DOHH2 (cell line): Measurements from ENCODE around the gene ARHGAP20.

ENCODE experiments used
- H3F3A ChIP-seq: fragments of 200-600 bp; sonication (generic), shearing (Covaris generic); 2 replicates; pipeline ENCODE4 v1.6.0; 2016; ENCODE audit warnings: antibody characterized with exemption, mild to moderate bottlenecking; ENCODE audit not compliant: control insufficient read depth, insufficient read depth
- H3K27ac ChIP-seq: fragments of 200-600 bp; sonication (generic); 2 replicates; pipeline ENCODE4 v1.5.1; 2014; ENCODE audit warnings: low read depth, mild to moderate bottlenecking, low read length, moderate library complexity
- H3K27me3 ChIP-seq: fragments of 200-600 bp; sonication (generic); 2 replicates; pipeline ENCODE4 v1.6.1; 2014; ENCODE audit warnings: mild to moderate bottlenecking, low read length, mixed read lengths; ENCODE audit not compliant: control insufficient read depth
- H3K36me3 ChIP-seq: fragments of 200-600 bp; sonication (generic); 2 replicates; pipeline ENCODE4 v1.6.1; 2014; ENCODE audit warnings: mild to moderate bottlenecking, low read length, moderate library complexity, mixed read lengths; ENCODE audit not compliant: control insufficient read depth
- H3K4me1 ChIP-seq: fragments of 200-600 bp; sonication (generic); 2 replicates; pipeline ENCODE4 v1.6.1; 2014; ENCODE audit warnings: mild to moderate bottlenecking, low read length, mixed read lengths; ENCODE audit not compliant: control insufficient read depth
- H3K4me2 ChIP-seq: fragments of 200-600 bp; sonication (generic); 2 replicates; pipeline ENCODE4 v1.6.0; 2014; ENCODE audit warnings: mild to moderate bottlenecking, low read length, moderate library complexity
- H3K4me3 ChIP-seq: fragments of 200-600 bp; sonication (generic); 2 replicates; pipeline ENCODE4 v1.5.1; 2014; ENCODE audit warnings: mild to moderate bottlenecking, low read length, mixed read lengths
- H3K79me2 ChIP-seq: fragments of 200-600 bp; sonication (generic); 2 replicates; pipeline ENCODE4 v1.6.1; 2014; ENCODE audit warnings: mild to moderate bottlenecking, low read length, mixed read lengths; ENCODE audit not compliant: control insufficient read depth
- H3K9me2 ChIP-seq: fragments of 200-600 bp; sonication (generic); replicated peaks from 2 replicates; pipeline ENCODE4 v1.6.1; 2014; ENCODE audit warnings: mild to moderate bottlenecking, low read length, mixed read lengths; ENCODE audit not compliant: control insufficient read depth
- H3K9me3 ChIP-seq: fragments of 200-600 bp; sonication (generic); 2 replicates; pipeline ENCODE4 v1.6.1; 2014; ENCODE audit warnings: antibody characterized with exemption, low read length, mixed read lengths; ENCODE audit not compliant: control insufficient read depth, insufficient read depth
- H4K20me1 ChIP-seq: fragments of 200-600 bp; sonication (generic); 2 replicates; pipeline ENCODE4 v1.6.0; 2014; ENCODE audit warnings: low read depth, mild to moderate bottlenecking, antibody characterized with exemption, low read length, moderate library complexity; ENCODE audit not compliant: control insufficient read depth, insufficient read depth
- CTCF ChIP-seq: fragments of 200-600 bp; sonication (generic); IDR thresholded peaks from one replicate; pipeline ENCODE4 v1.5.1; 2014; ENCODE audit warnings: antibody characterized with exemption, mild to moderate bottlenecking, low read depth, low read length; ENCODE audit not compliant: poor library complexity, severe bottlenecking
- EZH2phosphoT487 ChIP-seq: fragments of 200-600 bp; sonication (generic); IDR thresholded peaks from 2 replicates; pipeline ENCODE4 v1.6.1; 2017; ENCODE audit warnings: borderline replicate concordance, mild to moderate bottlenecking, antibody characterized with exemption, low read length, moderate library complexity, mixed read lengths

Gene ARHGAP20

GRCh38 chr11:110710628-110711381 is 1.4 kb downstream of the ARHGAP20 start:
- no peak for TF ChIP-seq CTCF
- peak; percentile 28; the same call in 1 of the 2 replicates for TF ChIP-seq EZH2phosphoT487
- H3K36me3 ChIP-seq = no peaks in the 10 kb centered on the region
- H4K20me1 ChIP-seq = no peaks in the 10 kb centered on the region
- no peak overlapping the region for H3K27ac ChIP-seq
- no peak overlapping the region for H3K4me3 ChIP-seq
- no peaks in the 10 kb centered on the region for H3K9me2 ChIP-seq
- no peaks in the 10 kb centered on the region for H3K9me3 ChIP-seq
- H3F3A ChIP-seq = no peaks in the 10 kb centered on the region
- H3K79me2 ChIP-seq = no peaks in the 10 kb centered on the region
- H3K4me2 ChIP-seq = no peak overlapping the region; the same call in 1 of the 2 replicates
- H3K4me1 ChIP-seq = no peaks in the 10 kb centered on the region
- H3K27me3 ChIP-seq = peaks cover 27% of the 10 kb centered on the region

GRCh38 chr11:110704210-110704864 is 7.9 kb downstream of the ARHGAP20 start:
- Histone ChIP-seq H3K9me3 (no peaks in the 10 kb centered on the region), H3F3A (no peaks in the 10 kb centered on the region), H3K27ac (no peak overlapping the region), H3K4me2 (no peak overlapping the region), H3K4me3 (no peak overlapping the region), H3K27me3 (no peaks in the 10 kb centered on the region), H3K4me1 (no peaks in the 10 kb centered on the region), H3K79me2 (no peaks in the 10 kb centered on the region), H4K20me1 (no peaks in the 10 kb centered on the region), H3K9me2 (no peaks in the 10 kb centered on the region), H3K36me3 (no peaks in the 10 kb centered on the region)
- TF ChIP-seq EZH2phosphoT487 = no peak
- no peak for TF ChIP-seq CTCF

- Histone ChIP-seq H3F3A (no peaks in the 10 kb centered on the region), H3K4me2 (no peak overlapping the region), H3K27me3 (no peaks in the 10 kb centered on the region), H3K9me3 (no peaks in the 10 kb centered on the region), H3K27ac (no peak overlapping the region), H4K20me1 (no peaks in the 10 kb centered on the region), H3K9me2 (no peaks in the 10 kb centered on the region), H3K4me1 (no peaks in the 10 kb centered on the region), H3K4me3 (no peak overlapping the region), H3K36me3 (no peaks in the 10 kb centered on the region), H3K79me2 (no peaks in the 10 kb centered on the region)
- TF ChIP-seq EZH2phosphoT487 (no peak), CTCF (no peak)
These were observed 20.3 kb downstream of the ARHGAP20 start for GRCh38 chr11:110691926-110692325.
